GM12872 (cell line): Measurements from ENCODE around the gene AIRE.

Experiments used
- CTCF ChIP-seq: IDR thresholded peaks from 3 replicates; pipeline ENCODE4 v1.5.1; 2011; ENCODE audit warnings: low read depth, mild to moderate bottlenecking, low read length, moderate library complexity; ENCODE audit not compliant: insufficient read depth

AIRE gene

GRCh38 chr21:44328242-44328895 is 42.7 kb downstream of the AIRE start:
- no peak for TF ChIP-seq CTCF

GRCh38 chr21:44329086-44329889 is 43.6 kb downstream of the AIRE start:
- no peak for TF ChIP-seq CTCF

- TF ChIP-seq CTCF = no peak
These were observed 44.5 kb downstream of the AIRE start for GRCh38 chr21:44329971-44330681.

- no peak for TF ChIP-seq CTCF
These were observed 45.0 kb downstream of the AIRE start for GRCh38 chr21:44330698-44331097.

GRCh38 chr21:44331209-44331608 is 45.5 kb downstream of the AIRE start:
- TF ChIP-seq CTCF = no peak

- no peak for TF ChIP-seq CTCF
These were observed 46.1 kb downstream of the AIRE start for GRCh38 chr21:44331650-44332307.

GRCh38 chr21:44332383-44332782 is 46.7 kb downstream of the AIRE start:
- no peak for TF ChIP-seq CTCF
